OCI-LY7 (cell line): Measurements from ENCODE around the gene RNF26. TPM values are rescaled to one million over a fixed set of nuclear protein-coding genes. Genes with fewer than 3 reads are reported as not detected.

ENCODE experiments used
- BruUV-seq: library from RNA; stranded (reverse); fragments of 400-500 nt; replicated peaks from 2 replicates; lab custom pipeline; 2021; lab: Mats Ljungman, UMichigan
- CTCF ChIA-PET: fragments of 300-600 bp; sonication (Branson Sonifier 250); formaldehyde crosslinking; loops from one replicate; lab custom pipeline; 2022; ENCODE audit warnings: antibody characterized with exemption; ENCODE audit not compliant: unreplicated experiment; lab: Charles Lee
- POLR2A ChIA-PET: fragments of 300-600 bp; sonication (Branson Sonifier 250); formaldehyde crosslinking; loops from one replicate; lab custom pipeline; 2022; ENCODE audit warnings: antibody characterized with exemption; lab: Charles Lee
- DNase-seq: peaks from one replicate; pipeline ENCODE4 v3.0.0-alpha.2; 2015; ENCODE audit warnings: low spot score
- H2AFZ ChIP-seq: fragments of 200-600 bp; sonication (generic), shearing (Covaris generic); 2 replicates; pipeline ENCODE4 v1.6.1; 2014; ENCODE audit warnings: mild to moderate bottlenecking, antibody characterized with exemption, low read length, moderate library complexity
- H3K27ac ChIP-seq: fragments of 200-600 bp; sonication (generic); 2 replicates; pipeline ENCODE4 v1.5.1; 2014; ENCODE audit warnings: mixed run types, low read depth, mild to moderate bottlenecking, moderate library complexity, low read length, inconsistent platforms; ENCODE audit not compliant: poor library complexity, severe bottlenecking
- H3K36me3 ChIP-seq: fragments of 200-600 bp; sonication (generic); 2 replicates; pipeline ENCODE4 v1.6.1; 2014; ENCODE audit warnings: mild to moderate bottlenecking, antibody characterized with exemption, low read length, moderate library complexity, mixed read lengths; ENCODE audit not compliant: insufficient read depth
- H3K4me1 ChIP-seq: fragments of 200-600 bp; sonication (generic); 2 replicates; pipeline ENCODE4 v1.5.1; 2014; ENCODE audit warnings: mild to moderate bottlenecking, low read length; ENCODE audit not compliant: insufficient read depth, poor library complexity, severe bottlenecking
- H3K4me2 ChIP-seq: fragments of 200-600 bp; sonication (generic); 2 replicates; pipeline ENCODE4 v1.6.1; 2014; ENCODE audit warnings: mild to moderate bottlenecking, low read length
- H3K4me3 ChIP-seq: fragments of 200-600 bp; sonication (generic); 2 replicates; pipeline ENCODE4 v1.5.1; 2014; ENCODE audit warnings: mild to moderate bottlenecking, low read depth, low read length; ENCODE audit not compliant: poor library complexity, severe bottlenecking
- H3K79me2 ChIP-seq: fragments of 200-600 bp; sonication (generic); 2 replicates; pipeline ENCODE4 v1.6.1; 2016; ENCODE audit warnings: low read depth, mild to moderate bottlenecking, low read length, moderate library complexity, mixed read lengths; ENCODE audit not compliant: insufficient read depth
- H3K9me2 ChIP-seq: fragments of 200-600 bp; sonication (generic); 2 replicates; pipeline ENCODE4 v1.6.1; 2016; ENCODE audit warnings: mild to moderate bottlenecking, low read length, mixed read lengths; ENCODE audit not compliant: insufficient read depth
- H3K9me3 ChIP-seq: fragments of 200-600 bp; sonication (generic); 2 replicates; pipeline ENCODE4 v1.6.1; 2014; ENCODE audit warnings: mild to moderate bottlenecking, mixed run types, low read length, mixed read lengths
- H4K20me1 ChIP-seq: fragments of 200-600 bp; sonication (generic); 2 replicates; pipeline ENCODE4 v1.6.1; 2014; ENCODE audit warnings: mild to moderate bottlenecking, antibody characterized with exemption, low read length, moderate library complexity, mixed read lengths; ENCODE audit not compliant: insufficient read depth
- EZH2phosphoT487 ChIP-seq: fragments of 200-600 bp; sonication (generic); IDR thresholded peaks from 2 replicates; pipeline ENCODE4 v1.6.1; 2018; ENCODE audit warnings: low read depth, borderline replicate concordance, mild to moderate bottlenecking, mixed run types, antibody characterized with exemption, low read length, moderate library complexity, mixed read lengths
- intact Hi-C: fragments of 100-400 bp; cut with micrococcal nuclease; formaldehyde crosslinking; loops from one replicate; pipeline ENCODE4 v1.10.0; 2022; ENCODE audit not compliant: unreplicated experiment
- total RNA-seq, 2 experiments: library from RNA; depleted of rRNA in 1 of 2; stranded (reverse); fragments of >200 nt in 1 of 2; shearing (Covaris generic) in 1 of 2; gene quantifications; 2 replicates each; pipeline ENCODE4 v1.2.3, GENCODE V29; 2014 to 2022
- TF ChIP-seq, protein P1 (sequence below): fragments of 200-600 bp; sonication (generic); conservative IDR thresholded peaks from 2 replicates; pipeline ENCODE4 v1.5.1; 2014; ENCODE audit warnings: mild to moderate bottlenecking, antibody characterized with exemption, low read length, moderate library complexity, mixed read lengths

Gene RNF26
- total RNA-seq, 2 experiments from 2014 or later = 13.9 to 52.5 TPM

- Histone ChIP-seq H3K36me3 (peaks cover 67% of the 10 kb centered on the region), H4K20me1 (no peaks in the 10 kb centered on the region), H3K4me3 (no peak overlapping the region), H3K9me3 (no peaks in the 10 kb centered on the region), H3K9me2 (no peaks in the 10 kb centered on the region), H2AFZ (no peak overlapping the region), H3K4me1 (no peaks in the 10 kb centered on the region), H3K27ac (no peak overlapping the region), H3K79me2 (no peaks in the 10 kb centered on the region), H3K4me2 (no peak overlapping the region)
- ChIA-PET CTCF (interaction anchor here (0.6 kb wide), 1 partner anchor 59 kb away, joined by 3 read pairs; no protein-coding TSS in a partner anchor), POLR2A (interaction anchor here (0.8 kb wide), 1 partner anchor 24 kb away, joined by 4 read pairs; no protein-coding TSS in a partner anchor)
- no TSS peak for BruUV-seq
- intact Hi-C loops = no loop called here
- no peak for DNase-seq
- no peak for TF ChIP-seq EZH2phosphoT487
- TF ChIP-seq, protein P1, sequence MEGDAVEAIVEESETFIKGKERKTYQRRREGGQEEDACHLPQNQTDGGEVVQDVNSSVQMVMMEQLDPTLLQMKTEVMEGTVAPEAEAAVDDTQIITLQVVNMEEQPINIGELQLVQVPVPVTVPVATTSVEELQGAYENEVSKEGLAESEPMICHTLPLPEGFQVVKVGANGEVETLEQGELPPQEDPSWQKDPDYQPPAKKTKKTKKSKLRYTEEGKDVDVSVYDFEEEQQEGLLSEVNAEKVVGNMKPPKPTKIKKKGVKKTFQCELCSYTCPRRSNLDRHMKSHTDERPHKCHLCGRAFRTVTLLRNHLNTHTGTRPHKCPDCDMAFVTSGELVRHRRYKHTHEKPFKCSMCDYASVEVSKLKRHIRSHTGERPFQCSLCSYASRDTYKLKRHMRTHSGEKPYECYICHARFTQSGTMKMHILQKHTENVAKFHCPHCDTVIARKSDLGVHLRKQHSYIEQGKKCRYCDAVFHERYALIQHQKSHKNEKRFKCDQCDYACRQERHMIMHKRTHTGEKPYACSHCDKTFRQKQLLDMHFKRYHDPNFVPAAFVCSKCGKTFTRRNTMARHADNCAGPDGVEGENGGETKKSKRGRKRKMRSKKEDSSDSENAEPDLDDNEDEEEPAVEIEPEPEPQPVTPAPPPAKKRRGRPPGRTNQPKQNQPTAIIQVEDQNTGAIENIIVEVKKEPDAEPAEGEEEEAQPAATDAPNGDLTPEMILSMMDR = no peak
Observed at GRCh38 chr11:119303227-119303718, 31.1 kb upstream of the RNF26 start.

- no peaks in the 10 kb centered on the region for H3K4me1 ChIP-seq
- BruUV-seq = no TSS peak
- no peaks in the 10 kb centered on the region for H3K79me2 ChIP-seq
- no peaks in the 10 kb centered on the region for H3K9me3 ChIP-seq
- H3K36me3 ChIP-seq = peaks cover 45% of the 10 kb centered on the region
- intact Hi-C loops = no loop called here
- H3K4me2 ChIP-seq = no peak overlapping the region
- no peaks in the 10 kb centered on the region for H3K9me2 ChIP-seq
- no peaks in the 10 kb centered on the region for H4K20me1 ChIP-seq
- no peak overlapping the region for H3K4me3 ChIP-seq
- TF ChIP-seq, protein P1 = no peak
- no peak for DNase-seq
- ChIA-PET POLR2A (interaction anchor here (0.6 kb wide), 1 partner anchor 90 kb away, joined by 5 read pairs; no protein-coding TSS in a partner anchor), CTCF (no interaction called here)
- H2AFZ ChIP-seq = no peak overlapping the region
- H3K27ac ChIP-seq = no peak overlapping the region
Observed at GRCh38 chr11:119305556-119306372, 28.6 kb upstream of the RNF26 start.

- no peak overlapping the region for H2AFZ ChIP-seq
- no peak for DNase-seq
- H3K4me2 ChIP-seq = no peak overlapping the region
- POLR2A ChIA-PET = interaction anchor here (0.6 to 0.7 kb wide), 2 partner anchors 91 to 172 kb away, joined by 3 to 5 read pairs; no protein-coding TSS in a partner anchor
- intact Hi-C loops = no loop called here
- H3K4me3 ChIP-seq = no peak overlapping the region
- H3K9me2 ChIP-seq = no peaks in the 10 kb centered on the region
- no peaks in the 10 kb centered on the region for H4K20me1 ChIP-seq
- CTCF ChIA-PET = no interaction called here
- H3K27ac ChIP-seq = no peak overlapping the region
- H3K9me3 ChIP-seq = no peaks in the 10 kb centered on the region
- no peak for TF ChIP-seq EZH2phosphoT487
- TF ChIP-seq, protein P1 = no peak
- no peaks in the 10 kb centered on the region for H3K4me1 ChIP-seq
- peaks cover 39% of the 10 kb centered on the region for H3K36me3 ChIP-seq
- no peaks in the 10 kb centered on the region for H3K79me2 ChIP-seq
- BruUV-seq = no TSS peak
Observed at GRCh38 chr11:119306373-119306890, 27.9 kb upstream of the RNF26 start.
